Kidney glomerular epithelial cell (primary cell): ENCODE measurements around the gene ARL3.
"Not testable (repeated sequence)": the region's sequence is repeated elsewhere in the genome, so short reads cannot be mapped to it uniquely, and the experiment has no call there.

ENCODE experiments used
- DNase-seq: peaks from one replicate; lab custom pipeline; 2025; lab: John Stamatoyannopoulos, UW

Gene ARL3

GRCh38 chr10:102673236-102673818 is 40.9 kb downstream of the ARL3 start:
- no peak for DNase-seq

- DNase-seq = no peak
These were observed 43.2 kb downstream of the ARL3 start for GRCh38 chr10:102670871-102671434.

- DNase-seq = no peak
These were observed 44.0 kb downstream of the ARL3 start for GRCh38 chr10:102670065-102670670.

- no peak for DNase-seq
These were observed 44.8 kb downstream of the ARL3 start for GRCh38 chr10:102669206-102670064.

- DNase-seq = no peak
These were observed 45.7 kb downstream of the ARL3 start for GRCh38 chr10:102668326-102669107.

GRCh38 chr10:102667411-102667810 is 46.8 kb downstream of the ARL3 start:
- not testable (repeated sequence) for DNase-seq

GRCh38 chr10:102665904-102666509 is 48.2 kb downstream of the ARL3 start:
- peak; percentile 69 for DNase-seq

GRCh38 chr10:102661658-102662028 is 52.6 kb downstream of the ARL3 start:
- DNase-seq = no peak

- DNase-seq = no peak
These were observed 53.1 kb downstream of the ARL3 start for GRCh38 chr10:102660888-102661657.

GRCh38 chr10:102658802-102659201 is 55.4 kb downstream of the ARL3 start:
- no peak for DNase-seq

GRCh38 chr10:102657984-102658724 is 56.0 kb downstream of the ARL3 start:
- no peak for DNase-seq

GRCh38 chr10:102657451-102657850 is 56.7 kb downstream of the ARL3 start:
- DNase-seq = no peak

GRCh38 chr10:102656791-102657371 is 57.3 kb downstream of the ARL3 start:
- DNase-seq = no peak

GRCh38 chr10:102656026-102656425 is 58.2 kb downstream of the ARL3 start:
- DNase-seq = no peak

- no peak for DNase-seq
These were observed 59.2 kb downstream of the ARL3 start for GRCh38 chr10:102654969-102655368.

GRCh38 chr10:102654566-102654965 is 59.6 kb downstream of the ARL3 start:
- DNase-seq = no peak

GRCh38 chr10:102653060-102653459 is 61.1 kb downstream of the ARL3 start:
- DNase-seq = no peak

GRCh38 chr10:102652170-102652916 is 61.9 kb downstream of the ARL3 start:
- no peak for DNase-seq
